ENCODE measurements around the gene CT45A7.
"Not testable (repeated sequence)": the region's sequence is repeated elsewhere in the genome, so short reads cannot be mapped to it uniquely, and the experiment has no call there.

Gene CT45A7, protein sequence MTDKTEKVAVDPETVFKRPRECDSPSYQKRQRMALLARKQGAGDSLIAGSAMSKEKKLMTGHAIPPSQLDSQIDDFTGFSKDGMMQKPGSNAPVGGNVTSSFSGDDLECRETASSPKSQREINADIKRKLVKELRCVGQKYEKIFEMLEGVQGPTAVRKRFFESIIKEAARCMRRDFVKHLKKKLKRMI

GRCh38 chrX:135837180-135837579, at the start of gene CT45A7:
Gene CT45A7 (minus strand): TSS chrX:135837280. CDS start chrX:135833533, 3,747 bp downstream.
- not testable (repeated sequence) for DNase-seq

DNA sequence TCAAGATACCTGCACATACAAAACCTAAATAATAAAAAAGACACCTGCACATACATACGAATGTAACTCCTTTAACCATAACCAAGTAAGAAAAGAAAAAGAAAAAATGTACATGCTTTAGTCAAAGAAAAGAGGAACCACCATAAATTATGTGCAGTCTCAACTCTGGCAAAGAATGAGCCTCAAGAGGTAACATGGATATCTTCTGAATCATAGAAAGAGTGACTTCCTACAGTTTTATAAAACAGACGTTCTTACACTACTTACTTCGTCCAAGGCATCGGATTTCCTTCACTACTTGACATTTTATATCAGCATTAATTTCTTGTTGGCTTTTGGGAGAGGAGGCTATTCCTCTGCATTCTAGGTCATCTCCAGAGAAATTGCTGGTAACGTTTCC, 45.7 kb upstream of the CT45A7 start:
- not testable (repeated sequence) for DNase-seq

GRCh38 chrX:135871712-135872111, 34.6 kb upstream of the CT45A7 start, which contains the start of gene CT45A9:
Gene CT45A9 (minus strand): TSS chrX:135871812. CDS start chrX:135868061, 3,751 bp downstream.
- DNase-seq: not testable (repeated sequence)

- DNase-seq: not testable (repeated sequence)
Measured at GRCh38 chrX:135854438-135854837, 17.4 kb upstream of the CT45A7 start, which contains the start of gene CT45A8. Gene CT45A8 (minus strand): TSS chrX:135854538. CDS start chrX:135850783, 3,755 bp downstream.

GRCh38 chrX:135819912-135820311, 17.2 kb downstream of the CT45A7 start, which contains the start of gene CT45A2:
Gene CT45A2 (minus strand): TSS chrX:135820012. CDS start chrX:135816265, 3,747 bp downstream.
- DNase-seq: not testable (repeated sequence)

DNA sequence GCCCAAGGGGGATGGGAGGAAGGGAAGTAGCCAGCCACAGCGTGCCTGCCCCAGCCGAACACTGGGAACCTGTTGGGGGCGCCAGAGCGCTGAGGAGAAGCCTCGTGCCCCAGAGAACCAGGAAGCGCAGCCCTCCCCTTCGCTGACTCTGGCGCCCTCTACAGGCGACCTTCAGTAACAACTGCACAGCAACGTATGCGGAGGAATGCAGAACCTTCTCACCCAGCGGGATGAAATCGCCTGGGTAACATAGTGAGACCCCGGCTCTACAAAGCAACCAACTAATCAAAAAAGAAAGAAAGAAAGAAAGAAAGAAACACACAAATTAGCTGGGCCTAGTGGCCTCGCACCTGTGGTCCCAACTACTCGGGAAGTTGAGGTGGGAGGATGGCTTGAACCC, 34.4 kb downstream of the CT45A7 start, which contains the start of gene CT45A6:
Gene CT45A6, minus strand, starts transcription at position 101 of the 400 bp plus-strand sequence. CDS start 3,794 bp downstream, outside the sequence.
- not testable (repeated sequence) for DNase-seq

DNA sequence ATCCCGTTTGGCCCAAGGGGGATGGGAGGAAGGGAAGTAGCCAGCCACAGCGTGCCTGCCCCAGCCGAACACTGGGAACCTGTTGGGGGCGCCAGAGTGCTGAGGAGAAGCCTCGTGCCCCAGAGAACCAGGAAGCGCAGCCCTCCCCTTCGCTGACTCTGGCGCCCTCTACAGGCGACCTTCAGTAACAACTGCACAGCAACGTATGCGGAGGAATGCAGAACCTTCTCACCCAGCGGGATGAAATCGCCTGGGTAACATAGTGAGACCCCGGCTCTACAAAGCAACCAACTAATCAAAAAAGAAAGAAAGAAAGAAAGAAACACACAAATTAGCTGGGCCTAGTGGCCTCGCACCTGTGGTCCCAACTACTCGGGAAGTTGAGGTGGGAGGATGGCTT, 51.7 kb downstream of the CT45A7 start, which contains the start of gene CT45A5:
Gene CT45A5, minus strand, starts transcription at position 101 of the 400 bp plus-strand sequence. CDS start 3,774 bp downstream, outside the sequence.
- not testable (repeated sequence) for DNase-seq
